ENCODE results near the gene CEACAM6.
"Not testable (repeated sequence)": the region's sequence is repeated elsewhere in the genome, so short reads cannot be mapped to it uniquely, and the experiment has no call there.

The CEACAM6 gene

DNA sequence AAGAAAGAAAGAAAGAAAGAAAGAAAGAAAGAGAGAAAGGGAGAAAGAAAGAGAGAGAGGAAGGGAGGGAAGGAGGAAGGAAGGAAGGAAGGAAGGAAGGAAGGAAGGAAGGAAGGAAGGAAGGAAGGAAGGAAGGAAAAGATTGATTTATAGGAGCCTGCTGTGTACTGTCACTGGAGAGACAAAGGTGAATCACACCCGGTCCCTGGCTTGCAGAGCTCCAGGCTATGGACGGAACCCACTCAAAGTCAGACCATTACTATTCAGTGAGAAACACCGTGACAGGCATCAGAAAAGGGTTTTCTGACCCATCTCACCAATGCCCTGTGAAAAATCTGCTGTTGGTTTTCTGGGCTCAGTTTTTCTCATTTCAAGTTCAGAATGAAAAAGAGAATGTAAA lies 7.3 kb upstream of the CEACAM6 start:
- no peak for DNase-seq

DNA sequence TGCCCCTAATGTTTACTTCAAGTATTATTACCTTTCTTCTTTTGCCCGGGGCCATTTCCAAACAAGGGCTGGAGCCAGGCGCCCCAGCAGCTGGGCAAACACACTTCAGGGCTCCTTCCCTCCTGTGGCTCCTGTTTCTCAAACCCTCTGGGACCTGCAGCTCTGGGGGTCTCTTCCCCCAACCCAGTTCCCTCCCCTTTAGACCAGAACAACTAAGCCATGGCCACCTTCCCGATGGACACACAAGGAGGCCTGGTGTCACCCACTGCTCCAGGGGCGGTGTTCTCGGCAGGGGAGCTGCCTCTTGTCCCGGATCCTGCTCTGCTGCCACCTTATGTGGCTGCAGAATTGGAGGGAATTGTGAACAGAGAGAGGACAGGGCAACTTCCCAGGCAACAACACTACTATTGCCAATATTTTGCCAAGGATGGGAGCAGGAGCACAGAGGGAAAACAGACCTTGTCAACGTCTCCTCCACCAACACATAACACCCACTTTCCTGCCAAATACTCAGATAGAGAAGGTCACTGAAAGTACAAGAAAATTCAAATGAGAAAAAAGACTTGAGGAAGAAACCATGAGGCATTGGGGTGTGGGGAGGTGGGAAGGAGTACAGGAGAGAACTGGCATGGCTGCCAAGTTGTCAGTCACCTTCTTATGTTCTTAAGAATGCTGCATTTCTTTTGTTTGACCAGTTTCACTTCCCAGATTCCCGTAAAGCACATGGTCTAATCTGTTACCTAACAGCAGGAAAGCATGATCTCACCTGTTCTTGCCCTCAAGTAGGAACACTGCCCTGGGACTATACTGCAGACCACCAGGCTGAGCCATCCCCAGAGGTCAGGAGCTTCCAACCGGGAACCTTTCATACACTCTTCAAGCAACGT lies 4.8 kb upstream of the CEACAM6 start:
- not testable (repeated sequence) for DNase-seq

DNA sequence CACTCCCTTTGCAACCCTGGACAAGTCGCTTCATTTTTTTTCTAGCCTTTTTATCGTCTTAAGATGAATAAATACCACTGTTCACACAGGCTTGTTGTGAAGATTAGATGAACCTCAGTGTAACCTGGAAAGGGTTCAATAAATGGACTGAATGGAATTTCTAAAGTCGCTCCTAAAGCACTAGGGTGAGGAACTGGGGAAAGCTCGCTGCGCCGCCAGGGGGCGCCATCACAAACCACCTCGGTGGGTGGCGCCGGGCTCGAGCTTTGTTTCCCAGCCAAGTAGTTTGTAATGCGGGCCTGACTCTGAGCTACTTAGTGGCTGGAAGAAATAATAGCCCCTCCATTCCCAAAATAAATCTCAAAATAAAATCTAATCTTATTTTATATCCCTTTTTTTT lies 2.2 kb upstream of the CEACAM6 start:
- peak; percentile 59 for DNase-seq

DNA sequence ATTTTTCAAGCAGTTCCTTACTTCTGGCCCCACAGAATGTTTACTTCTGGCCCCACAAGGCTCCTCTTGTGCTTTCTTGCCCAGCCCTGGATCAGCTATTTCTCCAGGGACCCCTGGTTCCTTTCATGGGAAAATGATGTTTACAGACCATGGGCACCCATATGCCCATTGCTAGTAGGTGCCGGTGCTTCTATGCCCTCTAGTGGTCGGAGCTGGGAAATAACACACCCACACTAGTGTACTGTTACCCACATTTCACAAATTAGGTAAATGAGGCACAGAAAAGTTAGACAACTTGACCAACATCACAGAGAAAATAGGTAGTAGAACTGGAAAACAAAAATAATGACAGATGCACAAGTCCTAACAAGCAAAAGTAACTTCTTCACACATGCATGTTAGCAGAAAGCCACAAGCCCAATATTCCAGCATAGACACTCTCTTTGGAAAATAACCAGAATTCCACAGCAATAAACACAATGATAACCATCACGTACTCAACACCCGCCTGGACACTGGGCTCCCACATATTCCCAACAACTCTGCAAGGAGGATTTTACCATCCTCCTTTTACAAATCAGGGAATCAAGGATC lies 1.3 kb upstream of the CEACAM6 start:
- peak; percentile 58 for DNase-seq

DNA sequence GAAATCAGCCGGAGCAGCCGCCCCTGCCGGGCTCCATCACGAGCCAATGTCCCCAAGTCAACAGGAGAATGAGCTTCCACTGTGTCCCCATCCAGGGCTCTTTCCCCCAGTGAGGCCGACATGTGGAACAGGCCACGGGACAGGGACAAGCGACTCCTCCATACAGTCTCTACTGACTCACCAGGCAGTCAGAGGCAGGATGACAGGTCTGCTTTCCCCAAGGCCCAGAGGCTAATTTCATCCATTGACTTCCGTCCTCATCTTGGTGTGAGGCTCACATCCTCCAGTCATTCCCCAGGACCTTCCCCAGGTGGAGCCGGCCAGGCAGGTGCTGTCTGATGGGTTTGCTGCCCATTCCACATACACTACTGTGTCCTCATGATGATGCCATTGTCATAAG lies 3.5 kb downstream of the CEACAM6 start:
- no peak for DNase-seq

DNA sequence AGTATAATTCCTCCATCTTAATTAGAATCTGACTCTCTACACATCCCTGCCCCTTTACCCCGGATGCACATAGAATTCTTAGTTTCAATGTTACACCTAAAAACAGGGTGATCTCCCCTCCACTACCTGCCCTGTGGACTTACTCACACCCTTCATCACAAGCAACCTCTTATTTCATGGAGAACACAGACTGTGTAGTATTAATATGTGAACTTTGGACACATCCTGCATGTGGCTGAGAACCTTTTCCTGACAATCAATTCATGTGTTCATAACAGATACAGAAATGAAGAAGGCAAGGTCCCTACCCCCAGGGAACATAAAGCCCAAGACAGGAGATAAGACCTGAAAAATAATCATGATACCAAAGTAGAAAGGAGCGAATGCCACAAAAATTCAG lies 11.8 kb downstream of the CEACAM6 start:
- DNase-seq = no peak

DNA sequence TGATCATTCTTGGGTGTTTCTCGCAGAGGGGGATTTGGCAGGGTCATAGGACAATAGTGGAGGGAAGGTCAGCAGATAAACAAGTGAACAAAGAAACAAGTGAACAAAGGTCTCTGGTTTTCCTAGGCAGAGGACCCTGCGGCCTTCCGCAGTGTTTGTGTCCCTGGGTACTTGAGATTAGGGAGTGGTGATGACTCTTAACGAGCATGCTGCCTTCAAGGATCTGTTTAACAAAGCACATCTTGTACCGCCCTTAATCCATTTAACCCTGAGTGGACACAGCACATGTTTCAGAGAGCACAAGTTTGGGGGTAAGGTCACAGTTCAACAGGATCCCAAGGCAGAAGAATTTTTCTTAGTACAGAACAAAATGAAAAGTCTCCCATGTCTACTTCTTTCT lies 12.8 kb downstream of the CEACAM6 start:
- not testable (repeated sequence) for DNase-seq

DNA sequence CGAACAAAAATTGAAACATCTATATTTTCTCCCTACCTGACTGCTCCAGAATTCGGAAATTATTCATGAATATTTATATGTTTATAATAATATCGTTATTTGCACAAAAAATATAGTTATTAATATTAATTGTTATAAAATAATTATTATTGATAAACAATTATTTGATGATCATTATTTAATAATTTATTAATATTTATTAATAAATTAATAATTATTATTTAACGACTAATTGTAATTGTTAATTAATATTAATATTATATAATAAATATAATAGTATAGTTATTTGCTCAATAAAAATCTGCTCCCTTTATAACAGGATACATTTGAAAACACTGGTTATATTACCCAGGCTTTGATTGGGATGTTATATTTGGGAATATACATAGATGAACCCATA lies 14.3 kb downstream of the CEACAM6 start:
- DNase-seq = no peak

DNA sequence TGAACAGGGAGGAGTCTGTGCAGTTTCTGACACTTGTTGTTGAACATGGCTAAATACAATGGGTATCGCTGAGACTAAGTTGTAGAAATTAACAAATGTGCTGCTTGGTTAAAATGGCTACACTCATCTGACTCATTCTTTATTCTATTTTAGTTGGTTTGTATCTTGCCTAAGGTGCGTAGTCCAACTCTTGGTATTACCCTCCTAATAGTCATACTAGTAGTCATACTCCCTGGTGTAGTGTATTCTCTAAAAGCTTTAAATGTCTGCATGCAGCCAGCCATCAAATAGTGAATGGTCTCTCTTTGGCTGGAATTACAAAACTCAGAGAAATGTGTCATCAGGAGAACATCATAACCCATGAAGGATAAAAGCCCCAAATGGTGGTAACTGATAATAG lies 16.1 kb downstream of the CEACAM6 start:
- DNase-seq = no peak

DNA sequence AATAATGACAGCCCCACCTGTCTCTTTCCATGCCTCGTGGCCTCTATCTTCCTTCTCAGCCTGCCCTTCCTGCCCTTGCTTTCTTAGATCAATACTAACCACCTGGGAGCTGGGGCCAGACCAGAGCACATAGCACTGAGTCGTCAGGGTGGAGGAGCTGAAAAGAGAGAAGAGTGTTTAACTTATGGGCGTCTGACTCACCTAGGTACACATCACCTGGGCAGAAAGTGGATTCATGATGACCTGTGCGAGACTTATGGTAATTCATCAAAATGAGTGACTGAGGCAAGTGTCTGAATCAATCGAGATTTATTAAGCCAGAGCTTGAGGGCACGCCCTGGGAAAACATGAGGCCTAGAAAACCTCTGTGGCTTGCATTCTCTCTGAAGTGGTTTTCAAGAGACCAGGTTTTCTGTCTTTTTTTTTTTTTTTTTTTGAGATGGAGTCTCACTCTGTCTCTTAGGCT lies 19.2 kb downstream of the CEACAM6 start:
- peak; percentile 24 for DNase-seq

DNA sequence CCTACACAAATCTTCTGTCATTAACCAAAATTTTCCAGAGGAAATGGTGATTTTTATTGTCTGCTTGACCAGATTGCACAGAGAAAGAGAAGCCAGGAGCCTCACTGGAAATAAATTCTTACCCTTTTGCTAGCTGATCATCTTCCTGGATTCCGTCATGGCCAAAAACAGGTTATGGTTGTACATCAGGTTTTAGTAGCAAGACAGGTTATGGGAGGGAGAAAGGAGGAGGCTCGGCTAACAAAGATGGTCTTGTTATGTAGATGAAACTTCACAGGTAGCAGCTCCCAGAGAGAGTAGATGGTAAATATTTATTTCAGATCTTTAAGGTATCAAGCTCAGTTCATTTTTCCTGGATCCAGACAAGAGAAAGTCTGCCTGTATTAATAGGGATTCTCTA lies 21.4 kb downstream of the CEACAM6 start:
- no peak for DNase-seq

DNA sequence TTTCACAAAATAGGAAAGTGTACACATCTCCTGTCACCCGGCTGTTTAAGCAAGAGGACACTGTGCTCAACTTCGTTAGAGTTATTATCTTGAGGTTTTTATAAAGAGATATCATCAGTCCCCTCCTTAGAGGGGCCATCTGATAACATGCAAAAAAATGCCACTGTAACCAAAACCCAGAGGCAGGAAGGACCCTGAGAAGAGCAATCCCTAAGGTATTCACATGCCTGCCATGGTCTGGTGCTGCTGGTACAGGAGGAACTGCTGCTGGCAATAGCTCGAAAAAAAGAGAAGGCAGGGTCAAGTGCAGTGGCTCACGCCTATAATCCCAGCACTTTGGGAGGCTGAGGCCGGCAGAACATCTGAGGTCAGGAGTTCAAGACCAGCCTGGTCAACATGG lies 28.3 kb downstream of the CEACAM6 start:
- DNase-seq = no peak

DNA sequence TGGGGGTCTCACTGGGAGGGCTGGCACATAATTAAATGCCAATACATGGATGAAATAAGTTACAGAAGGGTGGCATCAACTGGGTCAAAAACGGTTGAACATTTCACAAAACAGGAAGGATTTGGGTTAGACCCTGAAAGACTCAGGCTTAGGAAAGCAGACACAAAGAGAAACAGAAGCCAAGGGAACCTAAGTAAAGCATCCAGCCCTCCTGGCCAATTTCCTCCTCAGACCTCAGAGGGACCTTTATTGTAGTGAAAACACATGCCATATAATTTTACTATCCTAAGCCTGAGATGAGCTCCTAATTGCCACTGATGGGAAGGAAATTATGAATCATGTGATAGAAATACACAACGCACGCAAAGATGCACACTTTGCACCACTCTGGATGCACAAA lies 29.0 kb downstream of the CEACAM6 start:
- DNase-seq = no peak

DNA sequence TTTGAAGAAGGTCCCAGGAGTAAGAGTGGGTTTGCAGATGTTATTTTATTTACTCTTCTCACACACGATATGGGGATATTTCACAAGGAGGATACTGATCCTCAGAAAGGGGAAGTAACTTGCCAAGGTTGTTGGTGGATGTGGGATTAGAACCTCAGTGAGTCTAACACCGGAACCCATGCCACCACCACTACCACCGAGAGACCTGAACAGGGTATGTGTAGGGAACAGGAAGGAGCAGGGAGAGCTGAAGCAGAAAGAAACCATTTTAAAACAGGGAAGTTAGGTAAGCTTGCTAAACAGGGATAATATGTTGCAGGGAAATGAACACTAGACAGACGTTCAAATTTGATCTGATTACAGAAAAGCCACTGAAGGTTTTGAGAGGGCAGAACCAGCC lies 29.4 kb downstream of the CEACAM6 start:
- no peak for DNase-seq

DNA sequence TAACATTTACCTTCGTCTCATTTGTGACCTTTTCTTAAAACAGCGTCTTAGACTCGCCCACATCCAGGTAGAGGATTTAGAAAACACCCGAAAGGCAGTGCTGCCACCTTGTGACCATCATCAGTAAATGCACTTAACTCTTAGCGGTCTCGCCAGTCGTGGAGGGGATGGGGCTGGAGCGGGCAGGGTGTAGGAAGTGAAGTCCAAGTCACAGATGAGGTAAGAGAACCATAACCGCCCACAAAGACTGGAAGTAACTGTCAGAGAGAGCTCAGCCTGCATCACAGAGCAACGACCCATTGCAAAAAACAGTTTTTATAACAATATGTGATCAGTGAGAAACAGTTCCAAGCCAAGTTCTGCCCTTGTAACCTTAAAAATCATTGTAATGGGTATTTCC lies 30.3 kb downstream of the CEACAM6 start:
- DNase-seq = peak; percentile 77

DNA sequence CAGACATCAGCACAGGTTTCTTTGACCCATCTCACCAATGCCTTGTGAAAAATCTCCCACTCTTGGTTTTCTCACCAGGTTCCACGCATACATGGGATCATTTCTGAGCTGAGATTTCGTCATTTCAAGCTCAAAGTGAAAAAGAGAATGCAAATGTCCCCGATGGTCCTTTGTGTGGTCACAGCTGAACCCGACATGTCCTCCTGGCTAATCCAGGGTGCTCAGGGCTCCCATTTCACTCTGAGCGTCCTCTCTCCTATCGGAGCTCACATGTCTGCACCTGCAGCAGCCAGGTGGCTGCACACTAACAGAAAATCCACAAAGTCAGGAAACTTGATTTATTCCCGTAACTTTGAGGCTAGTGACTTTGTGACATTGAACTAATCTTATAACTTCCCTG lies 31.7 kb downstream of the CEACAM6 start:
- DNase-seq = no peak

DNA sequence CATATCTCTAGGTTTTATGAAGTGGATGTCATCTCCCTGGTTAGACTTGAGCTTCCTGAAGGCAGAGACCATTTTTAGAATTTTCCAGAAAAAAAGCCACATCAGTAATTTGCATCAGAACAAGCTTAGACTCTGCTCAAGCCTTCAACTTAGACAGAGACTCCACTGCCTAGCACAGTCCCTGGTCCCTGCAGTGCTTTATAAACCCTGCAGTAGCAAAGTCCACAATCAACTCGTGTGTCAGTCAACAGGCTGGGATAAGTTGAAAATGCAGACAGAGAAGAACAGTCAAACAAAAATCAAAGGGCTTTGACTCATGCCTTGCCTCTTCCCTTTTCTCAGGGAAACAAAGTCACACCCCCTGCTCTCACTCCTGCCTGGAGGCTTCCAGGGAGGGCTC lies 33.2 kb downstream of the CEACAM6 start:
- DNase-seq = not testable (repeated sequence)

DNA sequence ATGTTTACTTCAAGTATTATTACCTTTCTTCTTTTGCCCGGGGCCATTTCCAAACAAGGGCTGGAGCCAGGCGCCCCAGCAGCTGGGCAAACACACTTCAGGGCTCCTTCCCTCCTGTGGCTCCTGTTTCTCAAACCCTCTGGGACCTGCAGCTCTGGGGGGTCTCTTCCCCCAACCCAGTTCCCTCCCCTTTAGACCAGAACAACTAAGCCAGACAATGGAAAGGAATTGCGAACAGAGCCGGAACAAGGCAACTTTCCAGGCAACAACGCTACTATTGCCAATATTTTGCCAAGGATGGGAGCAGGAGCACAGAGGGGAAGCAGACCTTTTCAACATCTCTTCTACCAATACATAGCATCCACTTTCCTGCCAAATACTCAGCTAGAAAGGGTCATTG lies 33.7 kb downstream of the CEACAM6 start:
- DNase-seq = not testable (repeated sequence)

DNA sequence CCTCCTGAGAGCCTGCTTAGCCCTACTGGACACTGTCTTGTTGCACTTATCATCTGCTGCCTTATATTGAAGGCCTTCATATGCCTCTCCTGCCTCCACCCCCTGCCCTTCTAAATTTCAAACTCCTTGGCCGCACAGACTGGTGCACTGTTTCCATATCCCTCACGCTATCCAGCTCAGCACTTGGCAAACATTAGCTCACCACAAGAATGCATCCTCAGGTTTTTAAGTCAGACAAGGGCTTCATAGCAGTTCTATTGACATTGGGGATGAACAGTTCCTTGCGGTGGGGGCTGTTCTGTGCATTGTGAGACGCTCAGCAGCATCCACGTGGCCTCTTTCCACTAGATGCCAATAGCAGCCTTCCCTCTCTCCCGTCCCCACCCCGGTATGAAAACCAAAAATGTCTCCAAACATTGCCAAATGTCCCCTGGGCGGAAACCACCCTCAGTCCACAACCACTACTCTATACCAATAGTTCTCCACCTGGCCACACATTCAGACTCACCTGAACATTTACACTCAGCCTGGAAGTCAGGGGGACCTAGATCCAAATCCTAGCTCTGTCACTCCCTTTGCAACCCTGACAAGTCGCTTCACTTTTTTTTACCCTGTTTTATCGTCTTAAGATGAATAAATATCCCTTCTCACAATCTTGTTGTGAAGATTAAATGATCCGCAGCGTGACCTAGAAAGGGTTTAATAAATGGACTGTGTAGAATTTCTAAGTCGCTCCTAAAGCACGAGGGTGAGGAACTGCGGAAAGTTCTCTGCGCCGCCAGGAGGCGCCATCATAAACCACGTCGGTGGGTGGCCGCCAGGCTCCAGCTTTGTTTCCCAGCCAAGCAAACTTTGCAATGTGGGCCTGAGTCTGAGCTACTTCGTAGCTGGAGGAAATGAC lies 37.4 kb downstream of the CEACAM6 start:
- peak; percentile 43 for DNase-seq

DNA sequence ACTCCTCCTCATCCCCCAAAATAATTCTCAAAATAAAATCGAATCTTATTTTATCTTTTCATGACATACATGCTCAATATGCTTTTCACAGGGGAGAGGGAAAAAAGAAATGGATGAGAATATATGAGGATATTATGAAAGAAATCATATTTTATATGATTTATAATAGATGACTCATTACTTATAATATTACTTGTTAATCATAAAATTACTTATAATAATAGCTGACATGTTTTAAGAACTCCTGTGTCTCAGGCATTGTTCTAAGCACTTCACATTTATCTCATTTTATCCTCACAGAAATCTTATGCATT lies 38.0 kb downstream of the CEACAM6 start:
- DNase-seq = no peak

DNA sequence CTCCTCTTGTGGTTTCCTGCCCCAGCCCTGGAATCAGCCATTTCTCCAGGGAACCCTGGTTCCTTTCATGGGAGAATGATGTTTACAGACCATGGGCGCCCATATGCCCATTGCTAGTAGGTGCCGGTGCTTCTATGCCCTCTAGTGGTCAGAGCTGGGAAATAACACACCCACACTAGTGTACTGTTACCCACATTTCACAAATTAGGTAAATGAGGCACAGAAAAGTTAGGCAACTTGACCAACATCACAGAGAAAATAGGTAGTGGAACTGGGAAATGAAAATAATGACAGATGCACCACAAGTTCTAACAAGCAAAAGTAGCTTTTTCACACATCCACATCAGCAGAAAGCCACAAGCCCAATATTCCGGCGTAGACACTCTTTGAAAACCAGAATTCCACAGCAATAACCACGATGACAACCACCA lies 39.7 kb downstream of the CEACAM6 start:
- DNase-seq = peak; percentile 57

DNA sequence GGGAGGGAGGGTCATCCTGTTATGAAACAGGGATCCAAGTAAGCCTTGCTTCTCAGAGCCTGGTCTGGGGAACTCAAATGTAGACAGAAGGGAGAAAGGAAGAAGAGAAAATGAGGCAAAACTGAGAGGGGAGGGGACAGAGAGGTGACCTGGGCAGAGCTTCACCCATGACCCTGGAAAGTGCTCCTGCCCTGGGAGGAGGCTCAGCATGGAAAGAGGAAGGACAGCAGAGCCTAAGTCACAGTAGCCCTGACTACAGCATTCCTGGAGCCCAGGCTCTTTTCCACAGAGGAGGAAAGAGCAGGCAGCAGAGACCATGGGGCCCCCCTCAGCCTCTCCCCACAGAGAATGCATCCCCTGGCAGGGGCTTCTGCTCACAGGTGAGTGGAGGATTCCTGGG lies 41.0 kb downstream of the CEACAM6 start, which contains the start of gene CEACAM3:
Gene CEACAM3, plus strand, starts transcription at position 226 of the 400 bp plus-strand sequence. Its CDS starts 91 bp downstream, at position 317.
- no peak for DNase-seq

DNA sequence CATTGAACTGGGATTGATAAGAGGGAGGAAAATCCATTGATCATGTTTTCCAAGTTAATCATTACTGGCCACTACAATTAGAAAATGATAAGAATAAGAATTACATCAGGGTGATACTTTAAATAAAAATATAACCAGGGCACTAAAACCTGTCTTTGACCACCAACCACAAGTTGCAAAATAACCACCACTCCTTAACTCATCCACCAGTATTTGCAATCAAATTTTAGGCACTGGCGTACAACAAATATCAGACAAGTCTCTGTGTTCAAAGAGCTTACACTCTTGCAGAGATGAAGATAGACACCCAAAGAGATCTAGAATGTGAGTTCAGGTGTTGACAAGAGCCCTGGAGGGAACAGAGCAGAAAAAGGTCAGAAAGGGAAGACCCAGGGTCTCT lies 41.6 kb downstream of the CEACAM6 start:
- no peak for DNase-seq

All from CD4-positive, alpha-beta T cell treated with Interleukin-15 for 1 hour (primary cell).